BE2C (cell line): ENCODE results near the gene LHPP.
A peak's percentile ranks its signal among the peaks of the same experiment; 100 is the strongest.

Experiments used
- DNase-seq: peaks from one replicate; pipeline ENCODE4 v3.0.0-alpha.2; 2020
- H3K27me3 ChIP-seq: fragments of 250-450 bp; sonication (Bioruptor Pico); 2 replicates; pipeline ENCODE4 v1.5.1; 2020; ENCODE audit warnings: mild to moderate bottlenecking
- H3K36me3 ChIP-seq: fragments of 250-450 bp; sonication (Bioruptor Pico); 2 replicates; pipeline ENCODE4 v1.5.1; 2020; ENCODE audit warnings: mild to moderate bottlenecking
- H3K4me1 ChIP-seq: fragments of 250-450 bp; sonication (Bioruptor Pico); 2 replicates; pipeline ENCODE4 v1.5.1; 2020
- H3K4me3 ChIP-seq: 2 replicates; pipeline ENCODE4 v1.5.1; 2011; ENCODE audit warnings: low read depth, low read length
- H3K9me3 ChIP-seq: fragments of 250-450 bp; sonication (Bioruptor Pico); 2 replicates; pipeline ENCODE4 v1.5.1; 2020
- TF ChIP-seq, protein P1 (sequence below): IDR thresholded peaks from 2 replicates; pipeline ENCODE4 v1.5.1; 2012; ENCODE audit warnings: mild to moderate bottlenecking, low read depth, low read length

The LHPP gene

GRCh38 chr10:124632064-124632531 is 170.5 kb downstream of the LHPP start:
- TF ChIP-seq, protein P1, sequence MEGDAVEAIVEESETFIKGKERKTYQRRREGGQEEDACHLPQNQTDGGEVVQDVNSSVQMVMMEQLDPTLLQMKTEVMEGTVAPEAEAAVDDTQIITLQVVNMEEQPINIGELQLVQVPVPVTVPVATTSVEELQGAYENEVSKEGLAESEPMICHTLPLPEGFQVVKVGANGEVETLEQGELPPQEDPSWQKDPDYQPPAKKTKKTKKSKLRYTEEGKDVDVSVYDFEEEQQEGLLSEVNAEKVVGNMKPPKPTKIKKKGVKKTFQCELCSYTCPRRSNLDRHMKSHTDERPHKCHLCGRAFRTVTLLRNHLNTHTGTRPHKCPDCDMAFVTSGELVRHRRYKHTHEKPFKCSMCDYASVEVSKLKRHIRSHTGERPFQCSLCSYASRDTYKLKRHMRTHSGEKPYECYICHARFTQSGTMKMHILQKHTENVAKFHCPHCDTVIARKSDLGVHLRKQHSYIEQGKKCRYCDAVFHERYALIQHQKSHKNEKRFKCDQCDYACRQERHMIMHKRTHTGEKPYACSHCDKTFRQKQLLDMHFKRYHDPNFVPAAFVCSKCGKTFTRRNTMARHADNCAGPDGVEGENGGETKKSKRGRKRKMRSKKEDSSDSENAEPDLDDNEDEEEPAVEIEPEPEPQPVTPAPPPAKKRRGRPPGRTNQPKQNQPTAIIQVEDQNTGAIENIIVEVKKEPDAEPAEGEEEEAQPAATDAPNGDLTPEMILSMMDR = peak; percentile 26; the same call in 1 of the 2 replicates
- H3K27me3 ChIP-seq = no peaks in the 10 kb centered on the region
- H3K4me3 ChIP-seq = no peak overlapping the region
- H3K9me3 ChIP-seq = no peaks in the 10 kb centered on the region
- H3K36me3 ChIP-seq = no peaks in the 10 kb centered on the region; the same call in 1 of the 2 replicates
- DNase-seq = no peak
- H3K4me1 ChIP-seq = no peaks in the 10 kb centered on the region

- TF ChIP-seq, protein P1 = no peak
- Histone ChIP-seq H3K9me3 (no peaks in the 10 kb centered on the region), H3K36me3 (no peaks in the 10 kb centered on the region; the same call in 1 of the 2 replicates), H3K27me3 (no peaks in the 10 kb centered on the region), H3K4me1 (no peaks in the 10 kb centered on the region), H3K4me3 (no peak overlapping the region)
- no peak for DNase-seq
These were observed 170.9 kb downstream of the LHPP start for GRCh38 chr10:124632566-124632965.

DNA sequence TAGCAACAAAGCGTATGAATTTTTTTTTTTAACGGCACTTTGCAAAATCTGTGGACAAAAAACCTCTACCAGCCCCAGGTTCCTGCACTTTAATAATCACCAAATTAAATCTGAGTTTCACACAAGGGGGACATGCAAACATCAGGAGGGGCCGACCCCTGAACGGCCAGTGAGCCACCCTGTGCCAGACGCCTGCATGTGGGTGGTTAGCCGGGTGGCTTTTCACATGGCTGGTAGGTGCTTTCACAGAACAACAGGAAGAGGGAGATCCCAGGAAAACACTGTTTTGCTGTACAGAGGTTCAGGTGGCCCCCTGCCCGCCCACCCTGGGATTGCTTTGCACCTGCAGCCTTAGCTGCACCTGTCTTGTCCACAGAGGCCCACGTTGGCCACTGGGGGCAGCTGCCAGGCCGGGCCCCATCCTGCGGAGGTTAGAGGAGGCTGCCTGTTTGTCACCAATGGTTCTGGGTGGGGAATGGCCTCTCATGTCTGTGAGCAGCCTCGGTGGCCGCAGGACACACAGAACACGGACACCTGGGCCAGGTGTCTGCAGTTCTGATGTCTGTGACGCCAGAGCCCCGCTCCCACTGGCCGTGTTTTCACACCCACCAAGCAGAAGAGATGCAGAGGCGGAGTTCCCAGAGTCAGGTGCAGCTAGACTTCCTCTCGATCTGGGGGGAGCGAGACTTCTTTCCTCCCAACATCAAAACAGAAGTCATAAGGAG is 174.8 kb downstream of the LHPP start:
- no peak overlapping the region for H3K4me3 ChIP-seq
- DNase-seq = no peak
- no peaks in the 10 kb centered on the region; the same call in none of the 2 replicates for H3K36me3 ChIP-seq
- no peaks in the 10 kb centered on the region for H3K9me3 ChIP-seq
- TF ChIP-seq, protein P1 = no peak
- H3K27me3 ChIP-seq = no peaks in the 10 kb centered on the region
- H3K4me1 ChIP-seq = peaks cover 9% of the 10 kb centered on the region

GRCh38 chr10:124637091-124637700 is 175.6 kb downstream of the LHPP start:
- no peak for DNase-seq
- H3K9me3 ChIP-seq = no peaks in the 10 kb centered on the region
- H3K4me3 ChIP-seq = no peak overlapping the region
- TF ChIP-seq, protein P1 = no peak
- no peaks in the 10 kb centered on the region; the same call in none of the 2 replicates for H3K36me3 ChIP-seq
- H3K4me1 ChIP-seq = peaks cover 16% of the 10 kb centered on the region
- H3K27me3 ChIP-seq = no peaks in the 10 kb centered on the region

DNA sequence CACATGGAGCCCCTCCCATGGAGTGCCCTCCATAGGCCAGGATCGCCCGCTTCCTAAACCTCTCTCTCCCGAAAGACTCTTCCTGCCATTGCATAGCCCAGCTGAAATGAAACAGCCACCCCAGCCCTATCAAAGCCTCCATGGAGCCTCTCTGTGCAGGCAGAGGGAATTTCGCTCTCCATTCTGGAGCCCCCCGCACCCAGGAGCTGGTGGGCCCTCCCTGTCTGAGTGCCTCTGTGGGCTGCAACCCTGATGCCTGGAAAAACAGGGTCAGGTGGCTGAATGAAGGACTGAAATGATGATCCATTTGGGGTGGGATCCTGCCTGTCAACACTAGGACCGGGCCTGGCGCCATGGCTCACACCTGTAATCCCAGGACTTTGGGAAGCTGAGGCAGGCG is 176.1 kb downstream of the LHPP start:
- Histone ChIP-seq H3K9me3 (no peaks in the 10 kb centered on the region), H3K4me3 (no peak overlapping the region), H3K36me3 (no peaks in the 10 kb centered on the region; the same call in none of the 2 replicates), H3K4me1 (peaks cover 16% of the 10 kb centered on the region), H3K27me3 (no peaks in the 10 kb centered on the region)
- TF ChIP-seq, protein P1 = no peak
- DNase-seq = no peak

DNA sequence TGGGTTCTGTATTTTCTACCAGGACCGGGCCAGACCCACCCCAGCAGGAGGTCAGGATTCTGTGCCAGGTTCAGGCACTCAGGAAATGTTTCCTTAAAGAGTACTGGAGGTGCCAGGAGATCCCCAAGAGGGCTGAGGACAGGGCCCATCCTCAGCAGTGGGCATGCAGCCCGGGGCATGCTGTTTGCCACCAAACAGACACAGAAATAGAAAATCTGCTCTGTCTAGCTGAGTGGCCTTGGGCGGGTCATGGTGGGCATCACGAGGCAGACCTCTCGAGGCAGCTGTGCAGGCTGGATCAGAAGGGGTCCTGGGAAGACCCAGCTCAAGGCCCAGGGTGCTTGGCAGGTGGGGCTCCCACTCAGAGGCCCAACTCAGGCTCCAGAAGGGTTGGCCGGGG is 177.6 kb downstream of the LHPP start:
- no peak for DNase-seq
- Histone ChIP-seq H3K4me3 (no peak overlapping the region), H3K9me3 (no peaks in the 10 kb centered on the region), H3K27me3 (no peaks in the 10 kb centered on the region), H3K36me3 (no peaks in the 10 kb centered on the region; the same call in 1 of the 2 replicates), H3K4me1 (peaks cover 16% of the 10 kb centered on the region)
- TF ChIP-seq, protein P1 = no peak
